GM21447 (cell line): Measurements from ENCODE around the gene RAPSN.

ENCODE experiments used
- ATAC-seq: cut with Tn5 transposase; IDR thresholded peaks from one replicate; pipeline ENCODE4 v1.9.1; 2021; ENCODE audit not compliant: unreplicated experiment

RAPSN gene

DNA sequence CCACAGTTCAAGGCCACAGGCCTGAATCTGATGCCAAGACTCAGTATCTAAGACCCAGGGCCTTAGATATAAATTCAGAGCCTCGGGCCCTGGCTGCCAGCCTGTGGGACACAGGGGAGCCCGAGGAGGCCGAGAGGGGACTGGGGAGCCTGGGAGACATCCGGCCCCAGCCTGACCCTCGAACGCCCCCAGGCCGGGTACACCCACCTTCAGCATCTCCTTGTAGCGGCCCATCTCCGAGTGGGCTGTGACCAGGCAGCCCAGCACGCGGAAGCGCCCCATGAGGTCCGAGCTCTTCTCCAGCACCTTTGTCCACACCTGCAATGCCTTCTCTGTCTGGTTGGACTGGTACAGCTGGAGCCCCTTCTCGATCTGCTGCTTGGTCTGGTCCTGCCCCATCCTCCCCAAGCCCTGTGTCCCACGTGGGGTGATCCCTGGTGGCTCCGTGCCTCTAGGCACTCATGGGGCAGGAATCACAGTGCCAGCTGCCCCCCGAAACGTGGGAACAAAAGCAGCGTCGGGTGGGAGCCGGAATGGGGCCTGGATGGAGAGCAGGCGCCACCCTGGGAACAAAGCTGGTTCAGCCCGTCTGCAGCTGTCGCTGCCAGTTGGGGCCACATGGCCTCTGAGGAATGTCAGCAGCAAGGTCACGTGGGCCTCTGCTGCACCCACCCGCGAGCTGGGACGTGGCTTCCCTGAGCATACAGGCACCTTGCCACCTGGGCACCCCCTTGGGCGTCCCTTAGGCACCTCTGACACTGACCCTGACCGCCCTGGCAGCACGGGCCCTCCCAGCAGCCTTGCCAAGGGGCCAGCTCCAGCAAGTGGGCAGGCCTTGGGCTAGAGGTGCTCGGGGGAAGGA, at the start of gene RAPSN:
Gene RAPSN (minus strand): TSS at position 571 of the 862 bp plus-strand sequence. CDS start 172 bp downstream, at position 399.
- ATAC-seq, result no peak

DNA sequence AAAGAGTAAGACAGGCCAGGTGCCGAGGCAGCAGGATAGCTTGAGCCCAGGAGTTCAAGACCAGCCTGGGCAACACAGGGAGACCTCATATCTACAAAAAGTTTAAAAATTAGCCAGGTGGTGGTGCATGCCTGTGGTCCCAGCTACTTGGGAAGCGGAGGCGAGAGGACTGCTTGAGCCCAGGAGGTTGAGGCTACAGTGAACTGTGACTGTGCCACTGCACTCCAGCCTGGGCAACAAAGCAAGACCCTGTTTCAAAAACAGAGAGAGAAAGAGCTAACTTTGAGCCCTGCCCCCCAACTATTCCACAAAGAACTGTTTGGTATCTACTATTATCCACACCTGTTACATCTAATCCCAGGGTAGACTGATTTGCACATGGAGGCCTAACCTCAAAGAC, 49.2 kb upstream of the RAPSN start:
- no peak for ATAC-seq

DNA sequence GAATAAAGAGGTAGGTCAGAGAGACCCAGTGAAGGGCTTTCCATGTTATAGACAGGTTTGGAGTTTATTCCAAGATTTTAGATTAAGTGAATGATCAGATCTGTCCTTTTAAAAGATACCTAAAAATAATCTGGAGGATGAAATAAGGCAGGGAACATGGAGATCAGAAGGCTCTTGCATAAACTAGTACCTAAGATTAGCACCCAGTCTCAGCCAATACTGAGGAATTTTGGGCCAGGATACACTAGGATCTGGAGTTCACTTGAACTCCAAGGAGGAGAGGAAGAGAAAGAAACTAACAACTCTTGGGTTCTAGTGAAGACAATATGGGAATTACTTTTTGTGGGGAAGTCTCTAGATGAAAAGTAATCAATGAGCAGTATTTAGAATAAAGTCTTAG, 47.9 kb upstream of the RAPSN start:
- no peak for ATAC-seq

DNA sequence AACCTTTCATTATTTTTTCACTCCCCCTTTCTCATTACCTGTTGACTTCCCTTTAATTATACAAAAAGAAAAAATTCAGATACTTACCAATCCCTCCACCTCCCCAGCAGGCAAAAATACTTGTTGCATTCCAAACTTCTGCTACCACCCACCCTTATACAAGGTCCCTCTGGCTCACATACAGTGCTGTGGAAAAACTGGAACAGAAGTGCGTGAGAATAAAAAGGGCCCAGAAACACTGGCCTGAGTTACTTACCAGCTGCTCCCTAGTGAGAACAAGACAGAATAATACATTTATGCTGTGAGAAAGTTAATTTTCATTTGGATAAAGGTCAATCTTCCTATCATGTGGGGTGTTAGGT, 46.9 kb upstream of the RAPSN start:
- no peak for ATAC-seq

DNA sequence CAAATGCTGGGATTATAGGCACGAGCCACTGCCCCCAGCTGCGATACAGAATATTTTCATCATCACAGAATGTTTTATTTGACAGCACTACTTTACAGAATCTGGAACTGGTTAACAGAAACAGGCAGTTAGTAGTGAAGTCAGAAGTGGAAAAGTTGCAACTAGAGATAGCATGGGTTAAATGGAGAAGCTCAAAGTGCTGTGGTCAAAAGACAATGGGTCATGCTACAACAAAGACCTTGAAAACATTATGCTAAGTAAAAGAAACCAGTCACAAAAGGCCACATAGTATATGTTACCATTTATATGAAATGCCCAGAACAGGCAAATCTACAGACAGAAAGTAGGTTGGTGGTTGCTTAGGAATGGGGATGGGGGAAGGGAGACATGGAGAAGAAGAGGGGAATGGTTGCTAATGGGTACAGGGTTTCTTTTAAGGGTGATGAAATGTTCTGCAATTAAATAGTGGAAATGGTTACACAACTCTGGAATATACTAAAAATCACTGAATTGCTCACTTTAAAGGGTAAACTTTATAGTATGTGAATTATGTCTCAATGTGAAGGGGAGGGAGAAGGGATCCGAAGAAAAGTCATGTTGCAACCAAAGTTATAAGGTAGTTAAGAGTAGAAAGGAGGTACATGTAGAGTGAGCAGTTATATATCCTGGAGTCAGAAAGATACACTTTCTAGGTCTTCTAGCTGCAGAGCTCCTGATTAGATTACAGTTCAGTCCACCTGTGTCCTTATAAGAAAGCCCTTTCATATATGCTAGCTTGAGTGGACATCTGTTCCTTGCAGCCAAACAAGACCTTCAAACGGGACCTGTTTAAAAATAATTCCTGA, 46.3 kb upstream of the RAPSN start:
- no peak for ATAC-seq

DNA sequence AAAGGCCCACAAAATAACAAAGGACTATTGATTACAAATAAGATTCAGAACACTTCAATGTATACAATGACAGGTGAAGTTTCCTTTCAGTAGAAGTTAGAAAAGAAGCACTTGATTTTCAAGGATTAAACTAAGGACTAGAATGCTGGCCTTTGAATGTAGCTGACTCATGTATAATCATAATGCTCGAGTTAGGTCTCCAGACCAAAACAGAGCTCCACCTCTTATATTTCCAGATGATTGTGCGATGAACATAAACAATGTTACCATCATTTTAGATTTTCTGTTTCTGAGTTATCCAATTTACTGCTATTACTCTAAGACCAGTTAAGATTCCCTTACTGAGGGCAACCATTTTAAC, 40.4 kb upstream of the RAPSN start:
- no peak for ATAC-seq

DNA sequence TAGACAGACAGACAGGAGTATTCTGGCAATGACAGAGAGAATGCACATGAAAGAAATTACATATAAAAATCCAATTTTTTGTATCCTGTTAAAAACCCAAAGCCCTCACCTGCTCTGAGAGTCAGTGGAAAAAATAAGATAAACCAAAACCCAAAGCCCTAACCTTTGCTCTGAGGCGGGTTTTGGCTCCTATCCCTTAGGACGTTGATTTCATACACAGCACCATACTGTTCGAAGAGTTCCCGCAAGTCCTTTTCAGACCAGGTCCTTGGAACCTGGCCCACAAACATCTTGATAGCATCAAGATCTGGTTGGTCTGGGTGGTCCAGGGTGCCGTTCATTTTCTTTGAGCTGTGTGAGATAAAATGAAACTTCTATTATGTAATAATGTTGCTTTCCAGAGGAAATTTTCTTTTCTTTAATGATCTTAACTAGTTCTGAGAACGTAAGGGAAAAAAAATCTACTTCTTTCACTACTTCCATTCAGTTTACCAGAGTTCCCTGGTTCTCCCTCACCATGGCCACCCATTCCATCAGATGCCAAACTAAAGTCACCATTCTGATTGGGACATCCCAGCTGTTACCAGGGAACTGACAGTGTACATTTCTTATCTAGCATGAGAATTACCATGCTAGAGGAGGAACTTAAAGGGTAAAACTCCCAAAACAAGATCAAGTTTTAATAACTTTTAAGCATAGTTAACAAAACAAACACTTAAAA, 39.9 kb upstream of the RAPSN start:
- no peak for ATAC-seq

DNA sequence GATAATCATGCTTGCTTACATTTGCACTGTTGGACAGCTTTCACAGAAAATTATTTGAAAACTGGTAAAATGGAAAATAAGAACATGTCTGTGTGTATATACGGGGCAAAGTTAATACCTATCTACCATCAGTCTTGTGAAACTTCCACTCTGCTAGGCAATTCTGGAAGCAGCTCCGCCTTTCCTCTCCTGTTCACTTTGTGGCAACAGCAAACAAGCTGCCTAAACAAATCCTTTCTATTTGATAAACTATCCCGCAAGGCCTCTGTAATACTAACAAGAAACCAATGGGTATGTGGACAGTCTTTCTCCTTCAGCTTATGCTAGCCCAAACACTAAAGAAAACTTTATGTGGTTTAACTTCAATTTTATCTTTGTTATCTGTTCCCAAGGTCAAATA, 39.2 kb upstream of the RAPSN start:
- no peak for ATAC-seq

DNA sequence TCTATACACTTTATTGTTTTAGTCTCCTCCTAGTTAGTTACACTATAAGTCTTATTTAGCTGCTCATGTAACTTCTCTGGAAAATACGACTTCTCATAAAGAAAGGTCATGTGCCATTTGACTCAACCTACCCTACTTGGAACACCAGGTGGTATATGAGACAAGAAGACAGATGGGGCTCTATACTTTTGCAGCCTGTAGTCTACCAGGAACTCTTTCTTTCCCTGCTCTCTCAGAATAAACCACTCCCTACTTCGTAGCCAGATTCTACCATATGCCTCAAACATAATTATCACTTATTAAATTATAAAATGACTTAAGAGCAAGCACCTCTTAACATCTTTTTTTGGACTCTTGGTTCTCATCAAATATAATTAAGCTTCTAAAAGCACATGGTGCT, 38.5 kb upstream of the RAPSN start:
- ATAC-seq, result no peak

DNA sequence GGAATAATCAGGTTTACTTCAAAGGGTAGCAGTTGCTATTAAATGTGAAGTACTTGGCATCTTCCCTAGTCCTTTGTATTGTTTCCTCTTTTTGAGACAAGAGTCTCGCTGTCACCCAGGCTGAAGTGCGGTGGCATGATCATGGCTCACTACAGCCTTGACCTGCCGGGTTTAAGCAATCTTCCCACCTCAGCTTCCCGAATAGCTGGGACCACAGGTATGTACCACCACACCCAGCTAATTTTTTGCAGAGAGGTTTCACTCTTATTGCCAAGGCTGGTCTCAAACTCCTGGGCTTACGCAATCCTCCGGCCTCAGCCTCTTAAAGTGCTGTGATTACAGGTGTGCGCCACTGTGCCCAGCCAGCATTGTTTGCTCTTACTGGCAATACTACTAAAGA, 36.2 kb upstream of the RAPSN start:
- no peak for ATAC-seq

DNA sequence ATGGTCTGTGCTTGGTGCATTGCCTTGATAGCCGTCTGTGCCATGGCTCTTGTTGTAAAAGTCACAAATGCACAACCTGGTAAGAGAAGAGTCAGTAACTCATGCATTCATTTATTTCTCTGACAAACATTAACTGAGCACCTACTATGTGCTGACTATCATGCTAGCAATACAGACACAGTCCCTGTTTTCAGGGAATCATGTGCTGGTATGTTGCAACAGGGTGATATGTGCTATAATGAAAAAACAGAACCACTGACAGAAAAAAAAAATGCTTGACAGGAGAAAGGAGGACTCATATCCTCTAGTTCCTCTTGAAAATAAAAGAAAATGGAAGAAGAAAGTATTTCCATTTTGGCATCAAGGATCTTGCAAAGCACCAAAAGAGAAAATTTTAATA, 34.5 kb upstream of the RAPSN start:
- ATAC-seq, result no peak

DNA sequence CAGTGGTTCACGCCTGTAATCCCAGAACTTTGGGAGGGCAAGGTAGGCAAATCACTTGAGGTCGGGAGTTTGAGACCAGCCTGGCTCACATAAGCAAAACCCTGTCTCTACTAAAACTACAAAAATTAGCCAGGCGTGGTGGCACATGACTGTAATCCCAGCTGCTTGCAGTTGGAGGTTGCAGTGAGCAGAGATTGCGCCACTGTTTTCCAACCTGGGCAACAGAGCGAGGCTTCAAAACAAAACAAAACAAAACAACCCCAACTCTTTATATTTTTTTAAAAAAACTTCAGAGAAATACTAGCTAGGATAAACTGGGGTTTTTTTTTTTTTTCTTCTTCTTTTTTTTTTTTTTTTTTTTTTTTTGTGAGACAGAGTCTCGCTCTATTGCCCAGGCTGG, 31.8 kb upstream of the RAPSN start:
- ATAC-seq, result no peak

DNA sequence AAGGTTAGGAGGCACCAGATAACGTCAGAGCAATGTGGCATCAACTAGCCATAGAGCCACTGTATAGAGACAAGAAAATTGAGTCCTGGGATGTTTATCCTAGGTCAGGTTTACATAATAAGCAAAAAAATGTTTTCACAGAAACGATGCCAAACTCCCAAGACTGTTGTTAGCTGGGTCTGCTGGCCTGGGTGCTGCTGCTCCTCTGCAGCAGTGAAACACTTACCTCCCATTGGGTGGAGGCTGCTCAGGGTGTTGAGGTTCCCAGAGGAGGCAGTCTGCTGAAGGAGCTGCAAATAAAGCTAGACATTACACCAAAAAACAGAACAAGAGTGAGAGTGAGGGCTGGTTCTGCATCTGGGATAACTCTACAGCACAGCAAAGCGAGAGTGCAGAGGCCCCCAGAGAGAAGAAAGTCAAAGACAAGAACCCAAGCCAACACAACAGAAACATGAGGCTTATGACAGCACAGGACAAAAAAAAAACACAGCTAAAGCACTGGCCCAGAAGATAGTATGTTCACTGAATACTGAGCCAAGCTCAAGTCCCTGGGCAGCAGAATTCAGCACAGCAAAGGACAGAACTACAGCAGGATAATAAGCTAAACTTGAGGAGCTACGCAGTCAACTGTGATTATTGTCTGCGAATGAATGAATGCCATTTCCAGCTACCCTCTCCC, 29.9 kb upstream of the RAPSN start:
- no peak for ATAC-seq

DNA sequence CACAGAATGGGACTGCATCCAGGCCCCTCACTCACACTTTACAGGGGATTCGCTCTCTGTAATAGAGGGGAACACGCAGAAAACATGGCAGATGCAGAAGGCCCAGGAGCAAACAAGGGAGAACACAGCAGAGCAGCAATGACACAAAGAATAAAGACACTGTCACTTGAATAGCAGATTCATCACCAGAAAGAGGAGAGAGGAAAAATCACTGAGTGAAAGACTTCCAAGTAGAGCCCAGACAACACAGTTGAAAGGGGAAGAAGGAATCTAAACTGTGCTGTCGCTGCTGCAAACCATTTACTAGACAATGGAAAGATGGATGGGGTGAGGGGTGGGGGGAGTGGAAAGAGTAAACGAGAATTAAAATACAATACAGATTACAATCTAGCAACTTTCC, 28.8 kb upstream of the RAPSN start:
- no peak for ATAC-seq

DNA sequence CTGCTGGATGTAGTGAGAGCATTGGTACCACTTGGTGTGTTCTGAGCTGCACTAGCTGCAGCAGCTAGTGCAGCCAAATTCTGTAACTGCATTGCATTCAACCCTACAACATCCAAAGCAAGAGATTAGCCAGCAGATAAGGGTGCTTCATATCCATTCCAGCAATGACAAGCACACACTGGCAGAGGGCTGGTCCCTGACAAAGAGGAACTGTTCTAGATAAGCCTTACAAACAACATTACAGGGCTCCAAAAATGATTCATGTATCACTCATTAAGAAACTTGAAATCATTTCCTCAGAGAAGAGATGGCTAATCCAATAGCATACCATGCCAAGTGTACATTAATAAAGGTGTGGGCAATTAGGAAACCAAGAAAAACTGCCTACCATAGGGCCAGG, 28.4 kb upstream of the RAPSN start:
- no peak for ATAC-seq

DNA sequence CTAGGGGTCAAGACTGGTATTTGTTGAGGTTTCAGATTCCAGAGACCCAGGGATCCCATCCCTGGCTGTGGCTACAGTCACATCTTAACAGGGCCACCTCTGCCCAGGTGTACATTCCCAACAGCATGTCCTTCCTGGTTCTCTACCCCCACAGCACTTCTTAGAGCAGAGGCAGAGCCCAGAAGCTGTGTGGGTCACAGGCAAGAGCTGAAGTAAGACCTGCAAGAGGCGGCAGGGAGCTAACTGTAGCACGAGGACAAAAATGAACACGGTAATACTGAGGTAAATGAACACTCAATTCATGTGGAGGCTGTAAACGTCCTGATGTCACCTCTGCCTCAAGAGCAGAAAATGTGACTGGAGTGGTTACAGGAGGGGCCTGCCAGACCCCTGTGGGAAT, 21.7 kb upstream of the RAPSN start:
- ATAC-seq, result no peak

DNA sequence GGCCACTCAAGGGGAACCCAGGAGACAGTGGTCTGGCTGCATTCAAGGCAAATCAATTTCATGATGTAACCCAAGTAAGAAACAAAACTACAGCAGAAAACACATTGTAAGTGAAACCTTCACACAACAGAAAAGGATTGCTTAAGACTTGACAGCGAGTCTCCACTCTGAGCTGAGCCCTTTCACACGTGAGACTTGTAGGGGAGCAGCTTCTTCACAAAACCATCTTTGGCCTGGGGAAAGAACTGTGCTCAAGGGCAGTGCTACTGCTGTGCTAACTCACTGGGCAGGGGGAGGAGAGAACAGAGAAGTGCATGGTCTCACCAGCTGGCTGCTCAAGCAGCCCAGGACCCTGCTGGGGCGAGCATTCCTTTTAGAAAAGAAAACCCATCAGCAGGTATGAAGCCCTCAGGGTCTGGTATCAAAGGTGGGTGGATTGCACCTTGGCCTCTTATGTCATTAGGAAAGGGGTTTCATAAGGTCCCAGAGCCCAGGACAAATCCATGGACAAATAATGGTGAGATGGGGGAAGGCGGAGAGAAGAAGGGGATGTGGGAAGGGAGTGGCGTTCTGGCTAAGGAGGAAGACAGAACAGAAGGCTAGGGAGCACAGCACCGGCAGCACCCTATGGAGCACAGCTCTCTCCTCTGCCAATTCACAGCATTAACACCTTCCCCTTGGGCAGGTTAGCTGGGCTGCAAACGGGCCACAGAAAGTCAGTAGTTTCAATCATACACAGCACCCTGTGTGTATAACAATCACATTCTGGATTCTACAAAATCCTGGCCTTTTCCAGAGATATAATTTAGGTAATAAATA, 20.6 kb upstream of the RAPSN start:
- no peak for ATAC-seq

DNA sequence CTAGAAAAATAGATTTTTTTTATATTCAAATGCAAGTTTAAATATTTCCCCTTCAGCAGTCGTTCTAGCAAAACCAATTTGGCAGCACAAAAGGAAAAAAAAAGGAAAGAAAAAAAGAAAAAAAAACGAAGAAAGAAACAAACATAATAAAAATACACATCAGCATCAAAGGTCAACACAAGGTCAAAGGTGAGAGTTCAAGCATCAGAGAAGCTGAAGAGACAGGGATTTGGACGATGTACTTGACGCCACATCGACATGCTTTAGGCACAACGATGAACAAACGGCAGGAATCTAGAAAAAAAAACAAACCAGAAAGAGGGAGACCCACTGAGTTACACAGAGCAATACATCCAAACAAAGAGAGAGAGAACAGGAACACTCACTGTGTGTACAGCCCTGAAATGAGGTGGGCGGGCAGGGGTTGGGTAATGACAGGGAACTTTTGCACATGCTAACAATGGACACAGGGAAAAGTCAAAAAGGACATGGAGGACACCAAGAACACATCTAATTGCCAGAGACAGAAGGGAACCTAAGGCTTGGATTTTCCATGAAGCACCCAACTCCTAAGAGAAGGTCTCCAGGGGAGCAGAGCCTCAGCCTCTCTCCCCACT, 19.8 kb upstream of the RAPSN start:
- no peak for ATAC-seq

DNA sequence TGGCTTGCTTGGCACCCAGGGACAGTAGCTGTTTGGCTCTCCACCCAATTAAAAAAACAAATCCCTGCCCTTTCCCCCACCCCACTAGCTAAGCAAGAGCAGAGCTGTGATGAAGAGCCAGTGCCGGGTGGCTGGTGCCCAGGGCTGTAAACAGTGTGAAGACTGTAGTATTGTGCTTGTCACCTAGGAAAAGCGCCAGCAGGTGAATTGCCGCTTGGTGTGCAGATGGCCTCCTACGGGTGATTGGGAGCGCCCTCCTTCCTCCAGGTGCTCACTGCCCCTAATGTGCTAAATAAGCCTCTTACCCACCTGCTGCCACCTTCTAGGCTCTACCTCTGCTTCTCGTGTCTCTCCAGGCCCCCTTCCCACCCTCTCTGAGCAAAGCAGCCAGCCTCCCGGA, 18.4 kb upstream of the RAPSN start:
- ATAC-seq, result no peak

DNA sequence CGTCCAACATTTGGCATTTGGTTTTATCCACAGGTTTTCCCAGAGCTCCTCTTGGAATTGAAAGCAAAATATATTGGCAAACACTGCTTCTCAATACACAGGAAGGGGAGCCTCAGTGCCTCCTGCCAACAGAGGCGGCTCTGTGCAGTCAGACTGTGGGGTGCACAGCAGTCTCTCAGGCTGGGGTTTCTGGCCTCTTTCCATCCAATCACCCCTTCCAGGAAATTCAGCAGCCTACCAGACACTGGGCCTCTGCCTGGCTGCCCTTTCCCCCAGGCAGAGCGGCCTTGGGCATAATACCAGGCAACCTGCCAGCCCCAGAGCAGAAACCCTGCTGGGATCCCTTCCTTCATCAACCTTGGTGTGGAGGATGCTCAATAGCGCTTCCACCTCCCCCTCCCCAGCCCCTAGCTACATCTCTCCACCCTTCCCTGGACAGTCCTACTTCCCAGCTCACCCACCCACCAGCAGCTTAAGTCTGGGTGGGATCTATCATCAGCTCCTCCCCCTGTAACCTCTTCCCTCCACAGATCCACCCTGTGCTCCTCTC, 17.8 kb upstream of the RAPSN start:
- ATAC-seq, result no peak
